Measurements from ENCODE around the gene MAGEE2. TPM values are rescaled to one million over a fixed set of nuclear protein-coding genes. Genes with fewer than 3 reads are reported as not detected.
"Not testable (repeated sequence)": the region's sequence is repeated elsewhere in the genome, so short reads cannot be mapped to it uniquely, and the experiment has no call there.

The MAGEE2 gene, protein sequence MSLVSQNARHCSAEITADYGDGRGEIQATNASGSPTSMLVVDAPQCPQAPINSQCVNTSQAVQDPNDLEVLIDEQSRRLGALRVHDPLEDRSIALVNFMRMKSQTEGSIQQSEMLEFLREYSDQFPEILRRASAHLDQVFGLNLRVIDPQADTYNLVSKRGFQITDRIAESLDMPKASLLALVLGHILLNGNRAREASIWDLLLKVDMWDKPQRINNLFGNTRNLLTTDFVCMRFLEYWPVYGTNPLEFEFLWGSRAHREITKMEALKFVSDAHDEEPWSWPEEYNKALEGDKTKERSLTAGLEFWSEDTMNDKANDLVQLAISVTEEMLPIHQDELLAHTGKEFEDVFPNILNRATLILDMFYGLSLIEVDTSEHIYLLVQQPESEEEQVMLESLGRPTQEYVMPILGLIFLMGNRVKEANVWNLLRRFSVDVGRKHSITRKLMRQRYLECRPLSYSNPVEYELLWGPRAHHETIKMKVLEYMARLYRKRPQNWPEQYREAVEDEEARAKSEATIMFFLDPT
- 0.70 TPM for polyA plus RNA-seq (ENCODE audit: insufficient read length)
- long read RNA-seq, donor 1: 0 reads
- long read RNA-seq, donor 2: 0 reads
- long read RNA-seq, donor 3: 0 reads
- long read RNA-seq, donor 4: 0 reads
- long read RNA-seq, donor 5: 0 reads
- long read RNA-seq, donor 6: 0 reads
- long read RNA-seq, donor 7, partial matches to known transcripts: 0 of 1 reads
- long read RNA-seq, donor 7, other reads (novel, unspliced or antisense): 0 of 1 reads
- long read RNA-seq, donor 8: 0 reads

- peak; percentile 15 for DNase-seq
Measured at GRCh38 chrX:75784680-75785491, at the start of gene MAGEE2. Gene MAGEE2 (minus strand): TSS chrX:75785254. CDS start chrX:75785051, 203 bp downstream.

DNA sequence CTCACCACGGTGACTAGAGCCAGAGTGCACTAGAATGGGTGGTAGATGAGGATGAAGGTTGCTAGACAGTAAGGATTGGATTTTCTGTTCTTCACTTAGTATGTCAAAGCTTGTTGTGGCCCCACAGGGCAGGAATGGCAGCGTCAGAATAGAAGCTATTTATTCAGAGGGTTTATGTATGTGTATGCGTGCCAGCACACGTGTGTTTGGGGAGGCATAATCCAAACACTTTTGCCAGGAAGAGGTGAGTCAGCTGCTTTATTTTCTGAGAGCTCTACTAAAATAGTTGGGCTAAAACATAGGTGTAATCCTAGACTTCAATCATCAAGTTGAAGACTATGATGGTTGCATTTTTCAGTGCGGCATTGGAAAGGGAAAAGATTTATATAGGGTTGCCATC is 1.2 kb upstream of the MAGEE2 start:
- no peak for DNase-seq

DNA sequence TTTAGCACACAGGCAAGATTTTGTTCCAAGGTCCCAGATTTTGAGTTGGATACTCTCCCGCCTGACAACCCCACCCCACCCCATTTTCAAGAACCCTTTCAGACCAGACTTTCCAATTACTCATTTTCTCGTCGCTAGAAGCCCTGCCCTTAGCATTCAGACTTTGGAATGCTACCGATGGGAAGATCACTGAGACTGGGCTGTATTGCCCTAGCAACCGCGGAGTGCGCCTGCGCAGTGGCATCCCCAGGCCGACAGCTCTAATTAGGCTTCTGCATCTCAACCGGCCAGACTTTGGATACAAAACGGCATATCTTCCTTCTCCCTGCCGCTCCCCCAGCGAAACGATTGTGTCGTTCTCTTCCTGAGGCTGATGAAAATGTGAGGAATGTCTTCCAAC is 3.4 kb downstream of the MAGEE2 start:
- DNase-seq: peak; percentile 10

- DNase-seq: not testable (repeated sequence)
Measured at GRCh38 chrX:75768063-75768462, 17.0 kb downstream of the MAGEE2 start.

- no peak for DNase-seq
Measured at GRCh38 chrX:75748431-75748830, 36.6 kb downstream of the MAGEE2 start.

DNA sequence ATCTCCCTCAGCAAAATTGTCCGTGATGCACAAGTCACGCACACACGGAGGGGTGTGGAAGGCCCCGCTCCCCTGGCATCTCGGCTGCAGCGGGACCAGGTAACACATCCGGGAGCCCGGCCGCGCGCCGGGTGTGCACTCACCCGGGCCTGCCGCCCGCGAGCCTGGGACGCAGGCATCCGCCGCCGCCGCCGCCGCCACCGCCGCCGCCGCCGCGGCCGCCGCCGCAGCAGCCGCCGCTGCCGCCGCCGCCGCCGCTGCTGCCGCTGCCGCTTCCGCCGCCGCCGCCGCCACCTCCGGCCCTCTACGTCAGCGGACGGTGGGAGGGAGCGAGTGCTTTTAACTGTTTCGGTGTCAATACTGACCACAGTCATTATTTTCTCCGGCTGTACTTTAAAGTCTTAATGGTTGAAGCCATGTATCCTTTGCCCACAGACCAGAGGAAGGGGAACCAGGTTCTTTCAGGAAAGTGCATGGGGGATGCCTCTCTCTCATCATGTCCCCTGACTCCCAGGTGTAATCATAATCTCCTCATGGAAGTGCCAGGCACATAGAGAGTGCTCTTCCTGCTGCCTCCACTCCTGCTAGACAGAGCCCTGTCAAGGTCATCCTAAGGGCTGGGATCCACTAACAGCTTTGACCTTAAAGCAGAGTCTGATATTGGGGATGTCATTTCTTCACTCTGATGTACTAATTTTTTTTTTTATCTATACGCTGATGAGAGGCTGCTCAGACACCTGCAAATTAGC is 38.0 kb downstream of the MAGEE2 start:
- peak; percentile 31 for DNase-seq
